HepG2 (cell line): Measurements from ENCODE around the gene TEX261. TPM values are rescaled to one million over a fixed set of nuclear protein-coding genes. Genes with fewer than 3 reads are reported as not detected.

Source experiments
- polyA plus RNA-seq, 8 experiments: library from polyadenylated mRNA; depleted of rRNA in 3 of 8; stranded (reverse) in 7 of 8; unstranded in 1 of 8; fragments of >200 nt; fragmentation: Illumina TruSeq in 4 of 8; extraction: Trizol in 4 of 8; gene quantifications; 2 replicates each; pipeline versions ENCODE4 v1.2.1 to v1.2.3, GENCODE V29; 2011 to 2016; ENCODE audit warnings: low read depth in 4 of 8, missing spikeins in 1 of 8, mixed read lengths in 1 of 8; ENCODE audit not compliant: insufficient read depth in 1 of 8
- small RNA-seq, 3 experiments: library from RNA; depleted of rRNA; stranded (forward); fragments of <200 nt; gene quantifications; one replicate each; pipeline ENCODE3, GENCODE V24; 2012; ENCODE audit warnings: low read depth in 2 of 3, low replicate concordance in 1 of 3; ENCODE audit not compliant: insufficient read length in 3 of 3, insufficient read depth in 2 of 3
- total RNA-seq, 5 experiments: library from RNA; depleted of rRNA; stranded (reverse); fragments of >200 nt; fragmentation: Illumina TruSeq; extraction: Trizol; gene quantifications; 2 replicates each; pipeline ENCODE4 v1.2.3, GENCODE V29; 2016; ENCODE audit warnings: low read depth in 1 of 5

The TEX261 gene
- total and polyA plus RNA-seq, 2 of the 13 experiments (the other 11 are each of a cell fraction or from before 2014, with no cell fraction given) = 43.8 to 78.7 TPM

Small RNA genes lying within 50 kb of the gene (small RNA-seq; reads per million reads assigned to genes)
- gene RN7SL160P = 0 reads per million in 3 experiments

Other genes starting within 250 kb of the TEX261 start
- gene ADD2, start 226.7 kb downstream of the TEX261 start, total RNA-seq (2016; rRNA removed; fragmentation: Illumina TruSeq; extraction: Trizol) = 0.13 TPM in 1 of 2 replicates, not detected in the other
- 0.05 and 0.07 TPM in 2 replicates for gene ADD2, start 226.7 kb downstream of the TEX261 start, polyA plus RNA-seq (2011; rRNA removed)
- not detected in 2 replicates for gene FIGLA, start 204.2 kb downstream of the TEX261 start, total RNA-seq (2016; rRNA removed; fragmentation: Illumina TruSeq; extraction: Trizol)
- gene FIGLA, start 204.2 kb downstream of the TEX261 start, polyA plus RNA-seq (2011; rRNA removed) = not detected in 2 replicates
- 0.13 TPM in 2 replicates for gene CLEC4F, start 174.3 kb downstream of the TEX261 start, total RNA-seq (2016; rRNA removed; fragmentation: Illumina TruSeq; extraction: Trizol)
- gene CLEC4F, start 174.3 kb downstream of the TEX261 start, polyA plus RNA-seq (2011; rRNA removed) = 0.12 and 0.14 TPM in 2 replicates
- gene CD207, start 159.1 kb downstream of the TEX261 start, total RNA-seq (2016; rRNA removed; fragmentation: Illumina TruSeq; extraction: Trizol) = 0.09 and 0.27 TPM in 2 replicates
- 0.13 and 0.15 TPM in 2 replicates for gene CD207, start 159.1 kb downstream of the TEX261 start, polyA plus RNA-seq (2011; rRNA removed)
- 3.9 and 4.1 TPM in 2 replicates for gene VAX2, start 94.3 kb downstream of the TEX261 start, total RNA-seq (2016; rRNA removed; fragmentation: Illumina TruSeq; extraction: Trizol)
- 2.1 and 3.0 TPM in 2 replicates for gene VAX2, start 94.3 kb downstream of the TEX261 start, polyA plus RNA-seq (2011; rRNA removed)
- 0.58 TPM in 1 of 2 replicates, not detected in the other for gene ATP6V1B1, start 59.0 kb downstream of the TEX261 start, total RNA-seq (2016; rRNA removed; fragmentation: Illumina TruSeq; extraction: Trizol)
- gene ATP6V1B1, start 59.0 kb downstream of the TEX261 start, polyA plus RNA-seq (2011; rRNA removed) = 1.6 and 1.8 TPM in 2 replicates
- gene ANKRD53, start 16.2 kb downstream of the TEX261 start, total RNA-seq (2016; rRNA removed; fragmentation: Illumina TruSeq; extraction: Trizol) = not detected in 2 replicates
- gene ANKRD53, start 16.2 kb downstream of the TEX261 start, polyA plus RNA-seq (2011; rRNA removed) = 0.12 and 0.15 TPM in 2 replicates
- 29.8 and 35.2 TPM in 2 replicates for gene NAGK, start 73.8 kb upstream of the TEX261 start, total RNA-seq (2016; rRNA removed; fragmentation: Illumina TruSeq; extraction: Trizol)
- gene NAGK, start 73.8 kb upstream of the TEX261 start, polyA plus RNA-seq (2011; rRNA removed) = 24.4 and 32.1 TPM in 2 replicates
- 56.1 and 66.9 TPM in 2 replicates for gene MCEE, start 135.4 kb upstream of the TEX261 start, total RNA-seq (2016; rRNA removed; fragmentation: Illumina TruSeq; extraction: Trizol)
- gene MCEE, start 135.4 kb upstream of the TEX261 start, polyA plus RNA-seq (2011; rRNA removed) = 23.5 and 32.0 TPM in 2 replicates
- 137 and 201 TPM in 2 replicates for gene MPHOSPH10, start 135.8 kb upstream of the TEX261 start, total RNA-seq (2016; rRNA removed; fragmentation: Illumina TruSeq; extraction: Trizol)
- 21.4 and 37.8 TPM in 2 replicates for gene MPHOSPH10, start 135.8 kb upstream of the TEX261 start, polyA plus RNA-seq (2011; rRNA removed)
- 0.29 and 0.46 TPM in 2 replicates for gene PAIP2B, start 232.2 kb upstream of the TEX261 start, total RNA-seq (2016; rRNA removed; fragmentation: Illumina TruSeq; extraction: Trizol)
- 0.16 and 0.18 TPM in 2 replicates for gene PAIP2B, start 232.2 kb upstream of the TEX261 start, polyA plus RNA-seq (2011; rRNA removed)